HepG2 (cell line): ENCODE measurements around the gene SYCP2L. TPM values are rescaled to one million over a fixed set of nuclear protein-coding genes. Genes with fewer than 3 reads are reported as not detected.
A peak's percentile ranks its signal among the peaks of the same experiment; 100 is the strongest.

Experiments
- AKAP8 ChIP-seq: sonication (generic); formaldehyde crosslinking; IDR thresholded peaks from 2 replicates; pipeline ENCODE4 v1.5.1; 2020; ENCODE audit warnings: mild to moderate bottlenecking, missing genetic modification reagents
- GPBP1L1 ChIP-seq: sonication (generic); formaldehyde crosslinking; IDR thresholded peaks from 2 replicates; pipeline ENCODE4 v1.5.0; 2020; ENCODE audit warnings: mild to moderate bottlenecking, missing genetic modification reagents
- GZF1 ChIP-seq: sonication (generic); formaldehyde crosslinking; IDR thresholded peaks from 2 replicates; pipeline ENCODE4 v1.5.1; 2020; ENCODE audit warnings: mild to moderate bottlenecking, missing genetic modification reagents
- HES4 ChIP-seq: sonication (generic); formaldehyde crosslinking; IDR thresholded peaks from 2 replicates; pipeline ENCODE4 v1.9.0; 2021; ENCODE audit warnings: mild to moderate bottlenecking, missing genetic modification reagents, borderline replicate concordance
- MTA3 ChIP-seq: sonication (generic); formaldehyde crosslinking; IDR thresholded peaks from 2 replicates; pipeline ENCODE4 v1.4.0; 2020; ENCODE audit warnings: missing genetic modification reagents
- MYNN ChIP-seq: sonication (generic); formaldehyde crosslinking; IDR thresholded peaks from 2 replicates; pipeline ENCODE4 v1.4.0; 2020; ENCODE audit warnings: mild to moderate bottlenecking, low read depth, missing genetic modification reagents
- NFE2 ChIP-seq: sonication (generic); formaldehyde crosslinking; IDR thresholded peaks from 2 replicates; pipeline ENCODE4 v1.4.0; 2020; ENCODE audit warnings: missing genetic modification reagents
- REPIN1 ChIP-seq: sonication (generic); formaldehyde crosslinking; IDR thresholded peaks from 2 replicates; pipeline ENCODE4 v1.8.0; 2022; ENCODE audit warnings: missing genetic modification reagents, low read depth, mild to moderate bottlenecking, borderline replicate concordance
- SNAPC2 ChIP-seq: sonication (generic); formaldehyde crosslinking; IDR thresholded peaks from 2 replicates; pipeline ENCODE4 v1.8.1; 2022; ENCODE audit warnings: mild to moderate bottlenecking, missing genetic modification reagents
- SOX5 ChIP-seq: IDR thresholded peaks from 2 replicates; pipeline ENCODE4 v1.6.1; 2016; ENCODE audit warnings: borderline replicate concordance
- SP4 ChIP-seq: sonication (generic); formaldehyde crosslinking; IDR thresholded peaks from 2 replicates; pipeline ENCODE4 v1.8.1; 2023; ENCODE audit warnings: mild to moderate bottlenecking, missing genetic modification reagents
- THAP7 ChIP-seq: sonication (generic); formaldehyde crosslinking; IDR thresholded peaks from 2 replicates; pipeline ENCODE4 v1.8.1; 2023; ENCODE audit warnings: mild to moderate bottlenecking, missing genetic modification reagents
- TOE1 ChIP-seq: sonication (generic); formaldehyde crosslinking; IDR thresholded peaks from 2 replicates; pipeline ENCODE4 v1.4.0; 2020; ENCODE audit warnings: mild to moderate bottlenecking, missing genetic modification reagents
- ZFP37 ChIP-seq: sonication (generic); formaldehyde crosslinking; IDR thresholded peaks from 2 replicates; pipeline ENCODE4 v1.4.0; 2020; ENCODE audit warnings: missing genetic modification reagents, borderline replicate concordance
- ZHX1 ChIP-seq: sonication (generic); formaldehyde crosslinking; IDR thresholded peaks from 2 replicates; pipeline ENCODE4 v1.8.1; 2022; ENCODE audit warnings: low read depth, mild to moderate bottlenecking, missing genetic modification reagents
- ZNF558 ChIP-seq: sonication (generic); formaldehyde crosslinking; IDR thresholded peaks from 2 replicates; pipeline ENCODE4 v1.9.0; 2022; ENCODE audit warnings: mild to moderate bottlenecking, missing genetic modification reagents, borderline replicate concordance
- ZNF616 ChIP-seq: sonication (generic); formaldehyde crosslinking; IDR thresholded peaks from 2 replicates; pipeline ENCODE4 v1.5.0; 2020; ENCODE audit warnings: low read depth, mild to moderate bottlenecking, missing genetic modification reagents
- ZNF704 ChIP-seq: sonication (generic); formaldehyde crosslinking; IDR thresholded peaks from 2 replicates; pipeline ENCODE4 v1.8.1; 2023; ENCODE audit warnings: mild to moderate bottlenecking, inconsistent platforms, moderate library complexity, missing genetic modification reagents, borderline replicate concordance
- ZNF75D ChIP-seq: sonication (generic); formaldehyde crosslinking; IDR thresholded peaks from 2 replicates; pipeline ENCODE4 v1.8.1; 2023; ENCODE audit warnings: missing genetic modification reagents, mild to moderate bottlenecking, borderline replicate concordance
- ZNF770 ChIP-seq: sonication (generic); formaldehyde crosslinking; IDR thresholded peaks from 2 replicates; pipeline ENCODE4 v1.5.0; 2020; ENCODE audit warnings: mild to moderate bottlenecking, missing genetic modification reagents
- polyA plus RNA-seq, 8 experiments: library from polyadenylated mRNA; depleted of rRNA in 3 of 8; stranded (reverse) in 7 of 8; unstranded in 1 of 8; fragments of >200 nt; fragmentation: Illumina TruSeq in 4 of 8; extraction: Trizol in 4 of 8; gene quantifications; 2 replicates each; pipeline versions ENCODE4 v1.2.1 to v1.2.3, GENCODE V29; 2011 to 2016; ENCODE audit warnings: low read depth in 4 of 8, missing spikeins in 1 of 8, mixed read lengths in 1 of 8; ENCODE audit not compliant: insufficient read depth in 1 of 8
- total RNA-seq, 5 experiments: library from RNA; depleted of rRNA; stranded (reverse); fragments of >200 nt; fragmentation: Illumina TruSeq; extraction: Trizol; gene quantifications; 2 replicates each; pipeline ENCODE4 v1.2.3, GENCODE V29; 2016; ENCODE audit warnings: low read depth in 1 of 5

SYCP2L gene
- total and polyA plus RNA-seq, 2 of the 13 experiments (the other 11 are each of a cell fraction or from before 2014, with no cell fraction given): 0.22 to 0.54 TPM

- TF ChIP-seq ZHX1: no peak
- peak; percentile 75; the same call in 1 of the 2 replicates for TF ChIP-seq REPIN1 (CRISPR knock-in tag)
- TF ChIP-seq MYNN: no peak; the same call in 1 of the 2 replicates
- no peak for TF ChIP-seq HES4 (CRISPR knock-in tag)
- TF ChIP-seq ZNF770: no peak
- no peak for TF ChIP-seq NFE2 (CRISPR knock-in tag)
- TF ChIP-seq ZNF704 (CRISPR knock-in tag): peak; percentile 59; the same call in 1 of the 2 replicates
- TF ChIP-seq SP4 (CRISPR knock-in tag): peak; percentile 89
- no peak; the same call in 1 of the 2 replicates for TF ChIP-seq ZFP37 (CRISPR knock-in tag)
- no peak for TF ChIP-seq ZNF558 (CRISPR knock-in tag)
- TF ChIP-seq ZNF75D: no peak
- TF ChIP-seq TOE1 (CRISPR knock-in tag): no peak
- TF ChIP-seq SNAPC2 (CRISPR knock-in tag): no peak; the same call in 1 of the 2 replicates
- TF ChIP-seq MTA3: no peak
- TF ChIP-seq ZNF616 (CRISPR knock-in tag): 0 out of 2 replicates have a peak, but pooled peaks have one; percentile 56
- TF ChIP-seq GPBP1L1: no peak
- no peak for TF ChIP-seq THAP7 (CRISPR knock-in tag)
- TF ChIP-seq AKAP8 (CRISPR knock-in tag): no peak
- 0 out of 2 replicates have a peak, but pooled peaks have one; percentile 14 for TF ChIP-seq GZF1 (CRISPR knock-in tag)
- TF ChIP-seq SOX5 (CRISPR knock-in tag): no peak
These were observed 48.7 kb upstream of the SYCP2L start, which contains the start of gene MAK (continued) for GRCh38 chr6:10837995-10838793.
